HepG2 (cell line): ENCODE results near the gene DDX18. TPM values are rescaled to one million over a fixed set of nuclear protein-coding genes. Genes with fewer than 3 reads are reported as not detected.

Experiments
- CENPBD1 ChIP-seq: sonication (generic); formaldehyde crosslinking; IDR thresholded peaks from 2 replicates; pipeline ENCODE4 v1.8.0; 2022; ENCODE audit warnings: missing genetic modification reagents, low read depth, mild to moderate bottlenecking, borderline replicate concordance
- DNMT3B ChIP-seq: conservative IDR thresholded peaks from 2 replicates; pipeline ENCODE4 v1.6.1; 2016; ENCODE audit warnings: missing biosample characterization, control low read depth
- ELF3 ChIP-seq: IDR thresholded peaks from 2 replicates; pipeline ENCODE4 v1.6.1; 2016; ENCODE audit warnings: missing genetic modification reagents, missing compliant biosample characterization
- FOXC1 ChIP-seq: sonication (generic); formaldehyde crosslinking; IDR thresholded peaks from 2 replicates; pipeline ENCODE4 v1.8.0; 2022; ENCODE audit warnings: mild to moderate bottlenecking, missing genetic modification reagents, borderline replicate concordance
- GPN1 ChIP-seq: sonication (generic); formaldehyde crosslinking; IDR thresholded peaks from 2 replicates; pipeline ENCODE4 v1.5.1; 2020; ENCODE audit warnings: missing genetic modification reagents, borderline replicate concordance
- KDM5A ChIP-seq: fragments of 200-600 bp; sonication (generic); IDR thresholded peaks from 2 replicates; pipeline ENCODE4 v1.7.0; 2018; ENCODE audit warnings: antibody characterized with exemption, mild to moderate bottlenecking, low read length, borderline replicate concordance
- KLF15 ChIP-seq: sonication (generic); formaldehyde crosslinking; IDR thresholded peaks from 2 replicates; pipeline ENCODE4 v1.8.1; 2023; ENCODE audit warnings: borderline replicate concordance, mild to moderate bottlenecking, inconsistent platforms, missing genetic modification reagents, mixed read lengths
- NFE2L2 ChIP-seq: fragments of 150-350 bp; IDR thresholded peaks from 2 replicates; pipeline ENCODE4 v1.6.1; 2014; ENCODE audit warnings: low read length
- NFIC ChIP-seq: IDR thresholded peaks from 2 replicates; pipeline ENCODE4 v1.6.1; 2012; ENCODE audit warnings: mild to moderate bottlenecking, low read length, inconsistent platforms
- RAD51 ChIP-seq: fragments of 450-650 bp; IDR thresholded peaks from 2 replicates; pipeline ENCODE4 v1.6.1; 2016; ENCODE audit warnings: borderline replicate concordance
- SMAD3 ChIP-seq: sonication (generic); formaldehyde crosslinking; IDR thresholded peaks from 2 replicates; pipeline ENCODE4 v1.4.0; 2020; ENCODE audit warnings: missing genetic modification reagents
- THAP11 ChIP-seq: IDR thresholded peaks from 2 replicates; pipeline ENCODE4 v1.6.1; 2016; ENCODE audit warnings: missing biosample characterization, missing genetic modification reagents
- ZBTB25 ChIP-seq: IDR thresholded peaks from 2 replicates; pipeline ENCODE4 v1.6.1; 2018; ENCODE audit warnings: missing genetic modification reagents
- ZNF24 ChIP-seq: fragments of 450-650 bp; IDR thresholded peaks from 2 replicates; pipeline ENCODE4 v1.6.1; 2017; ENCODE audit warnings: antibody characterized with exemption, mild to moderate bottlenecking
- ZNF256 ChIP-seq: sonication (generic); formaldehyde crosslinking; conservative IDR thresholded peaks from 2 replicates; pipeline ENCODE4 v1.4.0; 2020; ENCODE audit warnings: missing genetic modification reagents
- ZNF430 ChIP-seq: sonication (generic); formaldehyde crosslinking; IDR thresholded peaks from 2 replicates; pipeline ENCODE4 v1.9.0; 2021; ENCODE audit warnings: mild to moderate bottlenecking, missing genetic modification reagents
- ZNF468 ChIP-seq: sonication (generic); formaldehyde crosslinking; IDR thresholded peaks from 2 replicates; pipeline ENCODE4 v1.8.0; 2022; ENCODE audit warnings: mild to moderate bottlenecking, moderate library complexity, missing genetic modification reagents
- ZNF558 ChIP-seq: sonication (generic); formaldehyde crosslinking; IDR thresholded peaks from 2 replicates; pipeline ENCODE4 v1.9.0; 2022; ENCODE audit warnings: mild to moderate bottlenecking, missing genetic modification reagents, borderline replicate concordance
- ZNF788 ChIP-seq: sonication (generic); formaldehyde crosslinking; IDR thresholded peaks from 2 replicates; pipeline ENCODE4 v1.5.0; 2020; ENCODE audit warnings: mild to moderate bottlenecking, missing genetic modification reagents, borderline replicate concordance
- ZNF800 ChIP-seq: sonication (generic); formaldehyde crosslinking; IDR thresholded peaks from 2 replicates; pipeline ENCODE4 v1.4.0; 2020; ENCODE audit warnings: missing genetic modification reagents
- ZNF850 ChIP-seq: sonication (generic); formaldehyde crosslinking; conservative IDR thresholded peaks from 2 replicates; pipeline ENCODE4 v1.9.0; 2021; ENCODE audit warnings: mild to moderate bottlenecking, missing genetic modification reagents
- polyA plus RNA-seq, 8 experiments: library from polyadenylated mRNA; depleted of rRNA in 3 of 8; stranded (reverse) in 7 of 8; unstranded in 1 of 8; fragments of >200 nt; fragmentation: Illumina TruSeq in 4 of 8; extraction: Trizol in 4 of 8; gene quantifications; 2 replicates each; pipeline versions ENCODE4 v1.2.1 to v1.2.3, GENCODE V29; 2011 to 2016; ENCODE audit warnings: low read depth in 4 of 8, missing spikeins in 1 of 8, mixed read lengths in 1 of 8; ENCODE audit not compliant: insufficient read depth in 1 of 8
- total RNA-seq, 5 experiments: library from RNA; depleted of rRNA; stranded (reverse); fragments of >200 nt; fragmentation: Illumina TruSeq; extraction: Trizol; gene quantifications; 2 replicates each; pipeline ENCODE4 v1.2.3, GENCODE V29; 2016; ENCODE audit warnings: low read depth in 1 of 5
- TF ChIP-seq, protein P1 (sequence below), 2 experiments: IDR thresholded peaks; 2 replicates each; pipeline ENCODE4 v1.6.1; 2011 to 2012; ENCODE audit warnings: low read length in 2 of 2, borderline replicate concordance in 1 of 2, low read depth in 1 of 2, mild to moderate bottlenecking in 1 of 2, moderate library complexity in 1 of 2

Gene DDX18
- total and polyA plus RNA-seq, 2 of the 13 experiments (the other 11 are each of a cell fraction or from before 2014, with no cell fraction given): 64.0 to 134 TPM

GRCh38 chr2:117814417-117815264, at the start of gene DDX18 (continued):
- TF ChIP-seq ZBTB25 (CRISPR knock-in tag) (peak; percentile 94), NFE2L2 (no peak), NFIC (no peak), SMAD3 (CRISPR knock-in tag) (peak; percentile 95), KDM5A (peak; percentile 87), THAP11 (peak; percentile 96), ZNF468 (CRISPR knock-in tag) (no peak), ZNF256 (CRISPR knock-in tag) (peak; percentile 58; the same call in 1 of the 2 replicates), ZNF788 (CRISPR knock-in tag) (peak; percentile 93; the same call in 1 of the 2 replicates), ZNF430 (CRISPR knock-in tag) (peak; percentile 92), FOXC1 (peak; percentile 97; the same call in 1 of the 2 replicates), DNMT3B (peak; percentile 83), ZNF24 (peak; percentile 76; the same call in 1 of the 2 replicates), GPN1 (CRISPR knock-in tag) (no peak), ZNF850 (CRISPR knock-in tag) (no peak), CENPBD1 (CRISPR knock-in tag) (peak; percentile 81; the same call in 1 of the 2 replicates), RAD51 (no peak), ZNF800 (CRISPR knock-in tag) (peak; percentile 79; the same call in 1 of the 2 replicates), ZNF558 (CRISPR knock-in tag) (peak; percentile 67; the same call in 1 of the 2 replicates), KLF15 (CRISPR knock-in tag) (no peak), ELF3 (CRISPR knock-in tag) (peak; percentile 92)
- TF ChIP-seq, protein P1, sequence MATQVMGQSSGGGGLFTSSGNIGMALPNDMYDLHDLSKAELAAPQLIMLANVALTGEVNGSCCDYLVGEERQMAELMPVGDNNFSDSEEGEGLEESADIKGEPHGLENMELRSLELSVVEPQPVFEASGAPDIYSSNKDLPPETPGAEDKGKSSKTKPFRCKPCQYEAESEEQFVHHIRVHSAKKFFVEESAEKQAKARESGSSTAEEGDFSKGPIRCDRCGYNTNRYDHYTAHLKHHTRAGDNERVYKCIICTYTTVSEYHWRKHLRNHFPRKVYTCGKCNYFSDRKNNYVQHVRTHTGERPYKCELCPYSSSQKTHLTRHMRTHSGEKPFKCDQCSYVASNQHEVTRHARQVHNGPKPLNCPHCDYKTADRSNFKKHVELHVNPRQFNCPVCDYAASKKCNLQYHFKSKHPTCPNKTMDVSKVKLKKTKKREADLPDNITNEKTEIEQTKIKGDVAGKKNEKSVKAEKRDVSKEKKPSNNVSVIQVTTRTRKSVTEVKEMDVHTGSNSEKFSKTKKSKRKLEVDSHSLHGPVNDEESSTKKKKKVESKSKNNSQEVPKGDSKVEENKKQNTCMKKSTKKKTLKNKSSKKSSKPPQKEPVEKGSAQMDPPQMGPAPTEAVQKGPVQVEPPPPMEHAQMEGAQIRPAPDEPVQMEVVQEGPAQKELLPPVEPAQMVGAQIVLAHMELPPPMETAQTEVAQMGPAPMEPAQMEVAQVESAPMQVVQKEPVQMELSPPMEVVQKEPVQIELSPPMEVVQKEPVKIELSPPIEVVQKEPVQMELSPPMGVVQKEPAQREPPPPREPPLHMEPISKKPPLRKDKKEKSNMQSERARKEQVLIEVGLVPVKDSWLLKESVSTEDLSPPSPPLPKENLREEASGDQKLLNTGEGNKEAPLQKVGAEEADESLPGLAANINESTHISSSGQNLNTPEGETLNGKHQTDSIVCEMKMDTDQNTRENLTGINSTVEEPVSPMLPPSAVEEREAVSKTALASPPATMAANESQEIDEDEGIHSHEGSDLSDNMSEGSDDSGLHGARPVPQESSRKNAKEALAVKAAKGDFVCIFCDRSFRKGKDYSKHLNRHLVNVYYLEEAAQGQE (IDR thresholded peaks at IDR 0.05; ENCODE audit: borderline replicate concordance in 1 of 2, low read depth in 1 of 2, low read length in 2 of 2): peak in 1 of 2 experiments; percentile 27; a peak in 1 of 4 replicates
